Right lobe of liver (tissue), 6 donors: ENCODE measurements around the gene ACADL. TPM values are rescaled to one million over a fixed set of nuclear protein-coding genes. Genes with fewer than 3 reads are reported as not detected.
"Not testable (repeated sequence)": the region's sequence is repeated elsewhere in the genome, so short reads cannot be mapped to it uniquely, and the experiment has no call there.

Source experiments
- ATAC-seq, 4 donors: fragments of 200-7000 bp; cut with Tn5 transposase; one replicate each; pipeline ENCODE4 v1.9.1; 2020; ENCODE audit warnings: mild to moderate bottlenecking in 4 of 4, moderate library complexity in 4 of 4
- DNase-seq, 3 donors: peaks; one replicate each; pipeline ENCODE4 v3.0.0-alpha.2; 2020
- H3K27ac ChIP-seq, 3 donors: fragments of 200-600 bp; one replicate each; pipeline ENCODE4 v1.8.0; 2022
- H3K27me3 ChIP-seq, 2 donors: fragments of 200-600 bp; one replicate each; pipeline ENCODE4 v1.8.0; 2022
- H3K36me3 ChIP-seq, 4 donors: fragments of 200-600 bp; sonication (generic) in 1 of 4; one replicate each; pipeline versions ENCODE4 v1.5.1 to v1.8.0; 2017 to 2022; ENCODE audit warnings: control low read depth in 1 of 4
- H3K4me1 ChIP-seq, 4 donors: fragments of 200-600 bp; sonication (generic) in 1 of 4; one replicate each; pipeline versions ENCODE4 v1.5.1 to v1.8.0; 2017 to 2022; ENCODE audit warnings: control low read depth in 1 of 4
- H3K4me3 ChIP-seq, 3 donors: fragments of 200-600 bp; one replicate each; pipeline ENCODE4 v1.8.0; 2022
- H3K9me3 ChIP-seq, 4 donors: fragments of 200-600 bp; sonication (generic) in 1 of 4; one replicate each; pipeline versions ENCODE4 v1.5.1 to v1.8.0; 2017 to 2022; ENCODE audit warnings: control low read depth in 1 of 4
- POLR2A ChIP-seq: fragments of 450-650 bp; IDR thresholded peaks from one replicate; pipeline ENCODE4 v1.6.1; 2017; ENCODE audit warnings: antibody characterized with exemption, mild to moderate bottlenecking
- WGBS: methylation state at CpG from one replicate; pipeline ENCODE4 v1.1.6; 2018; ENCODE audit warnings: low coverage, low lambda C conversion rate; ENCODE audit not compliant: insufficient coverage; ENCODE audit errors: missing lambda C conversion rate; 5-methylcytosine and 5-hydroxymethylcytosine counted together
- intact Hi-C, 2 donors: fragments of 100-400 bp; cut with DNase I; formaldehyde crosslinking; loops; one replicate each; pipeline versions ENCODE4 v1.11.2 to v1.14.1; 2022
- total RNA-seq, 6 experiments: library from RNA; depleted of rRNA in 2 of 6; stranded (reverse); fragments of >200 nt in 2 of 6; fragmentation: NEBNext Ultra II Directional in 3 of 6; extraction: Animal tissue kit (Norgen Biotek cat#: 25700) in 3 of 6; gene quantifications; one replicate each; pipeline versions ENCODE4 v1.1.0 to v1.2.4, GENCODE V29; 2016 to 2023
- TF ChIP-seq, protein P1 (sequence below), 4 donors: fragments of 200-600 bp in 3 of 4; fragments of 450-650 bp in 1 of 4; IDR thresholded peaks; one replicate each; pipeline versions ENCODE4 v1.5.1 to v1.8.0; 2016 to 2022; ENCODE audit warnings: antibody characterized with exemption in 4 of 4, mild to moderate bottlenecking in 2 of 4
- donor health status: DM: no; HTN: yes; CAD: no.
- donor health status: DM: no; HTN: no; CAD: no.
- donor health status: DM: no; HTN: no; CAD: no.
- donor health status: DM: no; HTN: yes; CAD: no.
- donor health status: DM: no; HTN: yes; CAD: no.

ACADL gene
- total RNA-seq, 6 experiments from 2014 or later = 13.4 to 30.2 (median 22.3) TPM

GRCh38 chr2:210179351-210179990 lies 45.8 kb downstream of the ACADL start:
- no peaks in the 10 kb centered on the region for H3K27me3 ChIP-seq
- no peak overlapping the region for H3K4me3 ChIP-seq
- no peak overlapping the region for H3K27ac ChIP-seq
- TF ChIP-seq POLR2A = no peak
- TF ChIP-seq, protein P1, sequence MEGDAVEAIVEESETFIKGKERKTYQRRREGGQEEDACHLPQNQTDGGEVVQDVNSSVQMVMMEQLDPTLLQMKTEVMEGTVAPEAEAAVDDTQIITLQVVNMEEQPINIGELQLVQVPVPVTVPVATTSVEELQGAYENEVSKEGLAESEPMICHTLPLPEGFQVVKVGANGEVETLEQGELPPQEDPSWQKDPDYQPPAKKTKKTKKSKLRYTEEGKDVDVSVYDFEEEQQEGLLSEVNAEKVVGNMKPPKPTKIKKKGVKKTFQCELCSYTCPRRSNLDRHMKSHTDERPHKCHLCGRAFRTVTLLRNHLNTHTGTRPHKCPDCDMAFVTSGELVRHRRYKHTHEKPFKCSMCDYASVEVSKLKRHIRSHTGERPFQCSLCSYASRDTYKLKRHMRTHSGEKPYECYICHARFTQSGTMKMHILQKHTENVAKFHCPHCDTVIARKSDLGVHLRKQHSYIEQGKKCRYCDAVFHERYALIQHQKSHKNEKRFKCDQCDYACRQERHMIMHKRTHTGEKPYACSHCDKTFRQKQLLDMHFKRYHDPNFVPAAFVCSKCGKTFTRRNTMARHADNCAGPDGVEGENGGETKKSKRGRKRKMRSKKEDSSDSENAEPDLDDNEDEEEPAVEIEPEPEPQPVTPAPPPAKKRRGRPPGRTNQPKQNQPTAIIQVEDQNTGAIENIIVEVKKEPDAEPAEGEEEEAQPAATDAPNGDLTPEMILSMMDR (IDR thresholded peaks at IDR 0.05) = no peak
- intact Hi-C loops = no loop called here
- DNase-seq (no peak), ATAC-seq (no peak)
- no peaks in the 10 kb centered on the region for H3K36me3 ChIP-seq
- no peaks in the 10 kb centered on the region for H3K4me1 ChIP-seq
- no peaks in the 10 kb centered on the region for H3K9me3 ChIP-seq

DNA sequence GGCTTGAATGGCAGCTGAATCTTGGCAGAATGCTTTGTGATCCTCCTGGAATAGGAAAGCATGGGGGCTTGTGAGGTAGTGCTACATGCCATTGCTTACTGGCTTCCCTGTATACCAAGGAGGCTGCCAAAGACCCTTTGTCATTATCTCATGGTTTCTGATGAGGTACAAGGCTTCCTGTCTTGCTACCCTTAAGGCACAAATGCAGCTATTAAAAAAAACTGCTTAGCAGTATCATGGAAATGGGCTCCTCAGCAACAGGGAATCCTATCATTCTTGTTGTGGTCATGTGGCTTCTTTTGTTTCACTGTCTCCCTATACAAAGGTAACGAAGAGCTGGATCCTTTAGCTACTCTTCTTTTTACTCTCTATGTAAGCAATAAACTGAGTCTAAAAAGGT lies 47.5 kb downstream of the ACADL start:
- no peak overlapping the region for H3K4me3 ChIP-seq
- peaks cover 0 to 3% (median 0%) of the 10 kb centered on the region in 4 donors for H3K4me1 ChIP-seq
- no peak for DNase-seq
- H3K27me3 ChIP-seq = no peaks in the 10 kb centered on the region
- no peaks in the 10 kb centered on the region for H3K9me3 ChIP-seq
- no peak for ATAC-seq
- no peak overlapping the region for H3K27ac ChIP-seq
- intact Hi-C loops = no loop called here
- 92% methylated on average over 1 of the region's 1 CpG for WGBS
- no peaks in the 10 kb centered on the region for H3K36me3 ChIP-seq
- TF ChIP-seq POLR2A = no peak
- TF ChIP-seq, protein P1 (IDR thresholded peaks at IDR 0.05) = no peak

GRCh38 chr2:210177115-210177514 lies 48.1 kb downstream of the ACADL start:
- ATAC-seq, H3K4me3 ChIP-seq, H3K27me3 ChIP-seq, H3K4me1 ChIP-seq, intact Hi-C loops, H3K36me3 ChIP-seq, DNase-seq, H3K27ac ChIP-seq, H3K9me3 ChIP-seq: not testable (repeated sequence)
- 91% methylated on average over 1 of the region's 1 CpG for WGBS

DNA sequence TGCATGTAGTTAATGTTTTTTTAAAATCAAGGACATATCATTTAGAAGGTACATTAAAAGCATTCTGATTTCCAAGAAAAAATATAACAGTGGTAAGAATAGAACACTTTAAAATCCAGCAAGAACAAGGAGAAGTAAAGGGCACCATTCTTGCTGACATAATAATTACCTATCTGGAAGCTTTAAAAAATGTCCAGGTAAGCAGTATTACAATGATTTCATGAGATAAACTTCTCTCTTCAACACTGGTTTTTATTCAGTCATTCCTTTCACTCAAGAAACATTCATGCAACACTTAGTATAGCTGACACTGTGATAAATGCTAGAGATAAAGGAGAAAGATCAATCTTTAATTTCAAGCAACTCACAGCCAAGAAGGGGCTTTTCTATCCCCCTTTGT lies 51.2 kb downstream of the ACADL start:
- no peaks in the 10 kb centered on the region for H3K27me3 ChIP-seq
- H3K36me3 ChIP-seq = no peaks in the 10 kb centered on the region
- DNase-seq (no peak), ATAC-seq (no peak)
- no peak overlapping the region for H3K4me3 ChIP-seq
- H3K4me1 ChIP-seq = peaks cover 0 to 3% (median 0%) of the 10 kb centered on the region in 4 donors
- intact Hi-C loops = no loop called here
- H3K27ac ChIP-seq = no peak overlapping the region
- H3K9me3 ChIP-seq = no peaks in the 10 kb centered on the region
- no peak for TF ChIP-seq POLR2A
- TF ChIP-seq, protein P1 (IDR thresholded peaks at IDR 0.05) = no peak

GRCh38 chr2:210172219-210172575 lies 53.0 kb downstream of the ACADL start:
- H3K27me3 ChIP-seq = no peaks in the 10 kb centered on the region
- no peaks in the 10 kb centered on the region for H3K9me3 ChIP-seq
- peak overlapping the region; percentile 99 for H3K27ac ChIP-seq
- no peak for ATAC-seq
- H3K4me3 ChIP-seq = peak overlapping the region; percentile 53 to 83 (median 77)
- 8% methylated on average over 8 of the region's 8 CpGs for WGBS
- no peaks in the 10 kb centered on the region for H3K36me3 ChIP-seq
- TF ChIP-seq POLR2A = no peak
- TF ChIP-seq, protein P1 (IDR thresholded peaks at IDR 0.05) = no peak
- intact Hi-C loops = no loop called here
- peaks cover 0 to 19% (median 4%) of the 10 kb centered on the region in 4 donors for H3K4me1 ChIP-seq
- no peak for DNase-seq
